ENCODE data around the gene CLECL1.
"Not testable (repeated sequence)": the region's sequence is repeated elsewhere in the genome, so short reads cannot be mapped to it uniquely, and the experiment has no call there.

DNA sequence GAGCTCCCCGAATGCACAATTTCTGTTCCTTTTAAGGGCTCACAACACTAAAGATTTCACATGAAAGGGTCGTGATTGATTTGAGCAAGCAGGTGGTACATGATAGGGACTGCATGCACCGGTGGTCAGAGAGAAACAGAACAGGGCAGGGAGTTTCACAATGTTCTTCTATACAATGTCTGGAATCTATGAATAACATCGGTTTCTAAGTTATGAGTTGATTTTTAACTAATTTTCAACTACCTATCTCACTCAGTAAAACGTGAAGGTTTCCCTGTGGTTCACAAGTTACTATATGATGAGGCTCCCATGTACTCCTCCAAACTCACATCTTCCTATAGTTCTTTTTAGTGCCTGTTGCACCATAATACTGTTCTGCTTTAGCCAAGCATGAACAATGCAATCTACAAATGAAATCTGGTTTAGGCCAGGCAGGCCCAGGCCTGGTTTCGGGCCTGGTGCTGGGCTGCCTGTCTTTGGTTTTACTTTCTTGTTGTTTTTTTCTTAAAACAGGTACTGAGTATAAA is 19.8 kb downstream of the CLECL1 start:
- TF ChIP-seq, protein P1, sequence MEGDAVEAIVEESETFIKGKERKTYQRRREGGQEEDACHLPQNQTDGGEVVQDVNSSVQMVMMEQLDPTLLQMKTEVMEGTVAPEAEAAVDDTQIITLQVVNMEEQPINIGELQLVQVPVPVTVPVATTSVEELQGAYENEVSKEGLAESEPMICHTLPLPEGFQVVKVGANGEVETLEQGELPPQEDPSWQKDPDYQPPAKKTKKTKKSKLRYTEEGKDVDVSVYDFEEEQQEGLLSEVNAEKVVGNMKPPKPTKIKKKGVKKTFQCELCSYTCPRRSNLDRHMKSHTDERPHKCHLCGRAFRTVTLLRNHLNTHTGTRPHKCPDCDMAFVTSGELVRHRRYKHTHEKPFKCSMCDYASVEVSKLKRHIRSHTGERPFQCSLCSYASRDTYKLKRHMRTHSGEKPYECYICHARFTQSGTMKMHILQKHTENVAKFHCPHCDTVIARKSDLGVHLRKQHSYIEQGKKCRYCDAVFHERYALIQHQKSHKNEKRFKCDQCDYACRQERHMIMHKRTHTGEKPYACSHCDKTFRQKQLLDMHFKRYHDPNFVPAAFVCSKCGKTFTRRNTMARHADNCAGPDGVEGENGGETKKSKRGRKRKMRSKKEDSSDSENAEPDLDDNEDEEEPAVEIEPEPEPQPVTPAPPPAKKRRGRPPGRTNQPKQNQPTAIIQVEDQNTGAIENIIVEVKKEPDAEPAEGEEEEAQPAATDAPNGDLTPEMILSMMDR (IDR thresholded peaks at IDR 0.05) = not testable (repeated sequence)
- not testable (repeated sequence) for TF ChIP-seq POLR2A (IDR thresholded peaks at IDR 0.05)
